ENCODE measurements around the gene EREG. TPM values are rescaled to one million over a fixed set of nuclear protein-coding genes. Genes with fewer than 3 reads are reported as not detected.

Gene EREG
- total RNA-seq, 1 experiment from 2014 or later: 37.0 TPM

DNA sequence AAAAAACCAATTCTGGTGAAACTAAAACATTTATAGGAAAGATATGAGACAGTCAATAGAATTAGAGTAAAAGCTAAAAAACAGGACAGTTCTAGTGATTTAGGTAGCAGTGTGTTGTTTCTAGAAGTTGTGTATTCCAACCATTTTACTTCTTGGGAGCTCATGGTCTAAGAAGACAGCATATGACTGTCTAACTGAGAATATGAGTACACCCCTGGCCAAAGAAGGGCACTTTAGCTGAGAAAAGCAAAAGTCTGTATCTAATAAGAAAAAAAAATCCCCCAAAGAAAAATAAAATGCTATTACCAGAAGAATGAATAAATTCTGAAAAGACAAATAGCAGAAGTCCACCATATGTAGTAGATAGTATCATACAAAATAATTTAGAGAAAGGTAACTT lies 26.4 kb downstream of the EREG start:
- H3K4me1 Mint-ChIP-seq (ENCODE audit: low read depth, unreplicated experiment): peaks cover 5% of the 10 kb centered on the region
- TF ChIP-seq, protein P1, sequence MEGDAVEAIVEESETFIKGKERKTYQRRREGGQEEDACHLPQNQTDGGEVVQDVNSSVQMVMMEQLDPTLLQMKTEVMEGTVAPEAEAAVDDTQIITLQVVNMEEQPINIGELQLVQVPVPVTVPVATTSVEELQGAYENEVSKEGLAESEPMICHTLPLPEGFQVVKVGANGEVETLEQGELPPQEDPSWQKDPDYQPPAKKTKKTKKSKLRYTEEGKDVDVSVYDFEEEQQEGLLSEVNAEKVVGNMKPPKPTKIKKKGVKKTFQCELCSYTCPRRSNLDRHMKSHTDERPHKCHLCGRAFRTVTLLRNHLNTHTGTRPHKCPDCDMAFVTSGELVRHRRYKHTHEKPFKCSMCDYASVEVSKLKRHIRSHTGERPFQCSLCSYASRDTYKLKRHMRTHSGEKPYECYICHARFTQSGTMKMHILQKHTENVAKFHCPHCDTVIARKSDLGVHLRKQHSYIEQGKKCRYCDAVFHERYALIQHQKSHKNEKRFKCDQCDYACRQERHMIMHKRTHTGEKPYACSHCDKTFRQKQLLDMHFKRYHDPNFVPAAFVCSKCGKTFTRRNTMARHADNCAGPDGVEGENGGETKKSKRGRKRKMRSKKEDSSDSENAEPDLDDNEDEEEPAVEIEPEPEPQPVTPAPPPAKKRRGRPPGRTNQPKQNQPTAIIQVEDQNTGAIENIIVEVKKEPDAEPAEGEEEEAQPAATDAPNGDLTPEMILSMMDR (IDR thresholded peaks at IDR 0.05; ENCODE audit: insufficient read depth in 1 of 2, low read depth in 1 of 2, low read length in 1 of 2, severe bottlenecking in 1 of 2, unreplicated experiment in 1 of 2): no peak
- CTCF ChIA-PET: no interaction called here

GRCh38 chr4:74391890-74392475 lies 27.0 kb downstream of the EREG start:
- ChIA-PET POLR2A (no interaction called here), CTCF (no interaction called here)
- H3K27ac Mint-ChIP-seq (ENCODE audit: unreplicated experiment): no peak overlapping the region
- Histone ChIP-seq H3K9me3 (no peaks in the 10 kb centered on the region), H3K4me1 (no peaks in the 10 kb centered on the region), H3K4me3 (ENCODE audit: low read depth, low read length) (no peak overlapping the region), H3K27me3 (replicated peaks; ENCODE audit: control insufficient read depth, insufficient read depth, low read length) (no peaks in the 10 kb centered on the region), H3K36me3 (ENCODE audit: control insufficient read depth, insufficient read depth, low read length) (no peaks in the 10 kb centered on the region)
- H3K27me3 Mint-ChIP-seq (ENCODE audit: insufficient read depth, unreplicated experiment): no peaks in the 10 kb centered on the region
- H3K36me3 Mint-ChIP-seq (ENCODE audit: insufficient read depth, unreplicated experiment): peaks cover 31% of the 10 kb centered on the region
- TF ChIP-seq, protein P1 (IDR thresholded peaks at IDR 0.05; ENCODE audit: insufficient read depth in 1 of 2, low read depth in 1 of 2, low read length in 1 of 2, severe bottlenecking in 1 of 2, unreplicated experiment in 1 of 2): no peak
- no peaks in the 10 kb centered on the region for H3K9me3 Mint-ChIP-seq (ENCODE audit: unreplicated experiment)
- no peak overlapping the region for H3K4me3 Mint-ChIP-seq (ENCODE audit: unreplicated experiment)
- no peak for DNase-seq
- intact Hi-C loops (cut with micrococcal nuclease; ENCODE audit: unreplicated experiment): no loop called here
- BruUV-seq (replicated peaks): no TSS peak
- peaks cover 5% of the 10 kb centered on the region for H3K4me1 Mint-ChIP-seq (ENCODE audit: low read depth, unreplicated experiment)

More for the DNA sequence above, 26.4 kb downstream of the EREG start:
- no peaks in the 10 kb centered on the region for H3K9me3 ChIP-seq
- H3K27ac Mint-ChIP-seq (ENCODE audit: unreplicated experiment): no peak overlapping the region
- H3K4me3 Mint-ChIP-seq (ENCODE audit: unreplicated experiment): no peak overlapping the region
- DNase-seq: no peak
- no peaks in the 10 kb centered on the region for H3K36me3 ChIP-seq (ENCODE audit: control insufficient read depth, insufficient read depth, low read length)
- intact Hi-C loops (cut with micrococcal nuclease; ENCODE audit: unreplicated experiment): no loop called here
- H3K27me3 ChIP-seq (replicated peaks; ENCODE audit: control insufficient read depth, insufficient read depth, low read length): no peaks in the 10 kb centered on the region
- POLR2A ChIA-PET: no interaction called here
- no peaks in the 10 kb centered on the region for H3K27me3 Mint-ChIP-seq (ENCODE audit: insufficient read depth, unreplicated experiment)
- H3K4me1 ChIP-seq: no peaks in the 10 kb centered on the region
- no TSS peak for BruUV-seq (replicated peaks)
- no peak overlapping the region for H3K4me3 ChIP-seq (ENCODE audit: low read depth, low read length)
- H3K9me3 Mint-ChIP-seq (ENCODE audit: unreplicated experiment): no peaks in the 10 kb centered on the region
- peaks cover 31% of the 10 kb centered on the region for H3K36me3 Mint-ChIP-seq (ENCODE audit: insufficient read depth, unreplicated experiment)

DNA sequence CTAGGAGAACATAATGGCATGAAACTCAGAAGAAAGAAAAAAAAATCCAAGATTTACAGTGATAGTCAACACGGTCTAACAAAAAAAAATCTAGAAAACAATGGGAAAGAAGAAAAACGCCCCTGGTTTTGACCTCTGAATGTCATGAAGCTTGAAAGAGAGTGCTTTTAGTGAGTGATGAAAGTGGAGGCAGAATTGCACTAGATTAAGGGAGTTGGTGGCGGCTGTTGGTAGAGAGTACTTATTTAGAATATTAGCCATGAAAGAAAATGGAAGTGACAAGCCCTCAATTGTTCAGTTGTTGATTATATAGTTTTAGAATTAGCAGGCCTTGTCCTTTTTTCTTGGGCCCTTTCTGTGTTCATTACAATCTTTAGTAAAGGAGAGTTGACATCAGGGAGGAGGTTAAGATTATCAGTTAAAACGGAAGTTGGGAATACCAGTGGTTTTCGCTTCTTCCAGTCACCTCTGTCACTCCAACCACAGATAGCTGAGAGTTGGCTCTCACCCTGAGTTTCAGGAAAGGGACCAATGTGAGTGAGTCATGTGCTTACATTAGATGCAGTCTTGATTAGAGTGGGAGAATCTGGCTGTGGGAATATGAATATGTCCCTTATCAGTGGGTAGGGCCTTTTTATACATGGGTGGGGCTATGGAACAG lies 29.7 kb downstream of the EREG start:
- Mint-ChIP-seq H3K36me3 (ENCODE audit: insufficient read depth, unreplicated experiment) (peaks cover 15% of the 10 kb centered on the region), H3K9me3 (ENCODE audit: unreplicated experiment) (no peaks in the 10 kb centered on the region), H3K4me3 (ENCODE audit: unreplicated experiment) (no peak overlapping the region)

More for the DNA sequence above, 29.7 kb downstream of the EREG start:
- intact Hi-C loops (cut with micrococcal nuclease; ENCODE audit: unreplicated experiment): no loop called here
- Mint-ChIP-seq H3K27me3 (ENCODE audit: insufficient read depth, unreplicated experiment) (no peaks in the 10 kb centered on the region), H3K27ac (ENCODE audit: unreplicated experiment) (no peak overlapping the region), H3K4me1 (ENCODE audit: low read depth, unreplicated experiment) (peaks cover 5% of the 10 kb centered on the region)
- no peak for DNase-seq
- Histone ChIP-seq H3K4me1 (no peaks in the 10 kb centered on the region), H3K9me3 (no peaks in the 10 kb centered on the region), H3K4me3 (ENCODE audit: low read depth, low read length) (no peak overlapping the region), H3K27me3 (replicated peaks; ENCODE audit: control insufficient read depth, insufficient read depth, low read length) (no peaks in the 10 kb centered on the region), H3K36me3 (ENCODE audit: control insufficient read depth, insufficient read depth, low read length) (no peaks in the 10 kb centered on the region)
- TF ChIP-seq, protein P1 (IDR thresholded peaks at IDR 0.05; ENCODE audit: insufficient read depth in 1 of 2, low read depth in 1 of 2, low read length in 1 of 2, severe bottlenecking in 1 of 2, unreplicated experiment in 1 of 2): no peak
- CTCF ChIA-PET: no interaction called here
- POLR2A ChIA-PET: no interaction called here
- no TSS peak for BruUV-seq (replicated peaks)
